GM18858 (cell line): ENCODE measurements around the gene CELF6.

Source experiments
- ATAC-seq: cut with Tn5 transposase; IDR thresholded peaks from one replicate; pipeline ENCODE4 v1.9.1; 2021; ENCODE audit not compliant: unreplicated experiment

CELF6 gene

DNA sequence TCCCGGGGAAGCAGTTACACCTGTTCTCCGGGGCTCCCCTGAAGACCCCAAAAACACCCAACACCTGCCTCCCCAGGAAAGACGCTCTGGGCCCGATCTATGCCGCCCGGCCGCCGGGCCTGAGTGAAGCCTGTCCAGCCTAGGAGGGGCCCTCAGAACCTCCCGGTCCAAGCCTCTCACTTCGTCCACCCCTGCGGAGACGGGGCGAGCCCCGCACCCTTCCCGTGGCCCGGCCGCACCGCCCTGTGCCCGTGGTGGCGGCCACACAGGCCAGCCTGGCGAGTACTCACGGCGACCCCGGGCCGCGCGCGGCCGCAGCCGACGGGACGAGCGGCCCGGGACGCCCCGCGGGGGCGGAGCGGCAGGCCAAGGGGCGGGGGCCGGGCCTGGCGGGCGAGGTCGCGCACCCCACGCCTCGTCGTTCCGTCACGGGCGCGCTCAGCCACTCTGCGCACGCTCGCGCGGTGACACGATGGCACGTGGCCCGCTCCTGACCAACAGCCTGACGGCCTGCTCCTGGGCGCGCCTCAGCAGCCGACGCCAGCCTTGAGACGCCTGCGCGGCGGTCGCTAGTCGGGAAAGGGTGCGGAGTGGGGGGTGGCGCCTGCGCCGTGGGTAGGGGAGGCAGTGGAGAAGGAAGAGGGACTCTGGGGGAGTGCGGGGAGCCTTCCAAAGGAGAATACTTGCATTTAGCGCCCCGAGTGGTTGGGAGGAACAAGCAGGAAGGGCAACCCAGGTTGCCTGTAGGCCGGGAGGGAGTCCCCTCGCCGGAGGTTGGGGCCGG lies 47.6 kb downstream of the CELF6 start, which contains the start of gene PARP6:
Gene PARP6 (minus strand): TSS at position 342 of the 784 bp plus-strand sequence. CDS start 5,077 bp downstream, outside the sequence.
- peak; percentile 87 for ATAC-seq

DNA sequence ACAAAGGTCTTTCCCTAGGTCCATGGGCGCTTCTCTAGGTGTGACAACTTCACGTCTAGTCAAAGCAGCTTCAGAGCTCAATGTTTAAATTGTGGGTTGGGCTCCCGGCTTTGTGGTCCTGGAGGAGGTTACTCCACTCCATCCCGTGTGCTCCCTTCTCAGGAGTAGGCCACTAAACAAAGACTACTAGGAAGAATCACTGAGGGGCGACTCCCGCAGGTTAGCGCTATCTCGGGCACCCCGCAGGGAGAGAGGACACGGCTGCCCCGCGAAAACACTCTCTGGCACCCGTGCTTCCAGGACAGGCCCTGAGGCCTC lies 48.1 kb downstream of the CELF6 start:
- ATAC-seq: peak; percentile 8

DNA sequence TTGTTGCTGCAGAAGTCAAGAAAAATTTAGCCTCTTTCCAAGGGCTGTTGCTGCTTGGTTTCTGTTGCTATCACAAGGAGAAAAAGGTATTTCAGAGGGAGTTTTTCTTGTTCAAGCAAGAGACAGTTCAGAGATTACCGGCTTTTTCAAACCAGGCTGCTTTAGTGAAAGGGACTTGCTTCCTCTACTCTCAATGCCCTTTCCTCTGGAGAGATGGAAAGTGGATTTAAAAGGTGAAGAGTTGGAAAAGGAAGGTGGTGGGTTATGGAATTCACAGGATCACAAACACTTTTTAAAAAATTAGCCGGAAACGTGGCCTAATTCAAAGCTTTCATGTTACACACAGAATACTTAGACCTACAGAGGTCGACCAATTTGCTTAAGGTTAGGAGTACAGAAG lies 48.7 kb downstream of the CELF6 start:
- ATAC-seq: no peak

DNA sequence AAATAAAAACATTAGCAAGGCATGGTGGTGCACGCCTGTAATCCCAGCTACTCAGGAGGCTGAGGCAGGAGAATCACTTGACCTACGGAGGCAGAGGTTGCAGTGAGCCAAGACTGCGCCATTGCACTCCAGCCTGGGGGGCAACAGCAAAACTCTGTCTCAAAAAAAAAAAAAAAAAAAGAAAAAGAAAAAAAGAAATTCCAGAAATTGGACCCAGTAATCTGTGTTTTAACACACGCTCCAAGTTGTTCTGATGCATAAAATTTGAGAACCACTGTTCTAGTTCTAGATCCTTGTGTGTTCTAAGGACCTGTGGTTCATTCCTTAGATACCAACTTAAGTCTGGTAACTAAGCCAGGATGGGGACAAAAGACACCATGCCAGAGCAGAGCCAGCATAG lies 50.2 kb downstream of the CELF6 start:
- no peak for ATAC-seq

DNA sequence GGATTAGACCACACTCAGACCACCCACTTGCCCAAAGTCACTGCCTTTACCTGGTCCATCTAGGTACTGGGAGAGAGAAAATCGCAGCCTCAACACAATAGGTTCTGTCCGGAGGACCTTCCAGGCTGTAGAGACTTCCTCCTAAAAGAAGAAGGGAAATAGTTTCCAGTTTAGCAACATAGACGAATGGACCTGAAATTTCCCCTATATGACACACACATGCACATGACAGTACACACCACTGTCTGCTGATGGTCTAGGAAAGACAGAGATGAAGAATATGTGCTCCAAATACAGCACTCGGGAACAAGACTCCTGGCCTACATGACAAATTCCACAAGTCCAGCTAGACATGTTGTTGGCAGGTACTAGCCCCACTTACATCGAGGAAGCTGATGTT lies 54.9 kb downstream of the CELF6 start:
- no peak for ATAC-seq

DNA sequence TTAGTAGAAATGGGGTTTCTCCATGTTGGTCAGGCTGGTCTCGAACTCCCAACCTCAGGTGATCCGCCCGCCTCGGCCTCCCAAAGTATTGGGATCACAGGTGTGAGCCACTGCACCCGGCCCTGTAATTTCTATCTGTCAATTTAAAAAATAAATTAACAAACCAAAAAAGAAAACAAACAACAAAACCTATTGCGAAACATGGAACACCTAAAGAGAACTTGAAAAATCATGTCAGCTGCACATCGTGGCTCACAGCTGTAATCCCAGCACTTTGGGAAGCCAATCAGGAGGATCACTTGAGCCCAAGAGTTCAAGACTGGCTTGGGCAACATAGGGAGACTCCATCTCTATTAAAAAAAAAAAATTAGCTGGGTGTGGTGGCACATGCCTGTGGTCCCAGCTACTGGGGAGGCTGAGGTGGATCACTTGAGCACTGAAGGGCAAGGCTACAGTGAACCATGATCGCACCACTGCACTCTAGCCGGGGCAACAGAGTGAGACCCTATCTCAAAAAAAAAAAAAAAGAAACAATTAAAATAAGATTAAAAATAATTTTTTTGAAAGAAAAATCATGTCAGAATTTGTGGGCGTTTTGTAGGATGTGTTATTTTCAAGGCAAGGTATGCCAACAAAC lies 67.2 kb downstream of the CELF6 start:
- ATAC-seq: no peak

DNA sequence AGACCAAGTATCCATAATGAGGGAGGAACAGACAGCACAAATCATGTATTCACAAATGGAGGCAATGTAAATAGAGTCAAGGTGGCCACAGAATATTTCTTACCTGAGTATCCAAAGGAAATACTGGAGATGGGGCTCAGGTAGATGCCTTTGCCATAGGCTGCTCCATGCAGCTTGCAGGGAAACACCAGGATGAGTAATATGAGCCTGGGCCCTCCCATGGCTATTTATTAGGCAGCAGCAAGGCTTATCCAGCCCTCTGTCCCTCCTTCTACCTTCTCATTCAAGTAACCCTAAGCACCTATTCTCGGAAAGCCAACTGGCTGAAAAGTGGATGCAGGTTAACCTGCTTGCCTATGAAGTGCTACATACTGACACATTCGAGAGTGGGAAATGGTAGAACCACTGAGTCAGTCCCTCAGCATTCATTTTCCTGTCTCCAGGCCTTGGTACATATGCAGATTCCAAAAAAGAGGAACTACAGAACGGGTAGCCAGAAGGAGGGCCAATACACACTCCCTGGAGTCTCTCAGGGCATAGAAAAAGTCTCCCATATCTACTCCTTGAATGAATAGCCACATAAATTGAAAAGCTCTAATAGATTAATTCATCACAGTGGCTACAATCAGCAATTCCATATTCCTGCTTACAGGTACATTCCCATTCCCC lies 70.7 kb downstream of the CELF6 start:
- ATAC-seq: no peak

DNA sequence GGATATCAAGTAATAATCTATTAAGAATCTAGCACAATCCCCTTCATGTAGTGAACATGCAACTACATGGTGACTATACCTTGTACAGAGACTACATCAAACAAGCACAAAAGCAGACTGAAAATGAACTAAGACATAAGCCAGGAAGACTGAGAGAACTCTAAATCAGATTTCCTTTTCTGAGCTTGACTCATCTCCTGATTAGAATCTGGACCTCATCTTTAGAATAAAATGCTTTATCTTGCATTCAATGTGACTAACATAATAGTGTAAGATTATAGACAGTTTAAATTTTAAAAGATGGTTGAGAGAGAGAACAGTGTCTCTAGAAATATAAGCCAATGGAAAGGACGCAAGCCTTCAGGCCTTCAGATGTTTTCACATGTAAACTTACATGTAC lies 71.4 kb downstream of the CELF6 start:
- no peak for ATAC-seq

DNA sequence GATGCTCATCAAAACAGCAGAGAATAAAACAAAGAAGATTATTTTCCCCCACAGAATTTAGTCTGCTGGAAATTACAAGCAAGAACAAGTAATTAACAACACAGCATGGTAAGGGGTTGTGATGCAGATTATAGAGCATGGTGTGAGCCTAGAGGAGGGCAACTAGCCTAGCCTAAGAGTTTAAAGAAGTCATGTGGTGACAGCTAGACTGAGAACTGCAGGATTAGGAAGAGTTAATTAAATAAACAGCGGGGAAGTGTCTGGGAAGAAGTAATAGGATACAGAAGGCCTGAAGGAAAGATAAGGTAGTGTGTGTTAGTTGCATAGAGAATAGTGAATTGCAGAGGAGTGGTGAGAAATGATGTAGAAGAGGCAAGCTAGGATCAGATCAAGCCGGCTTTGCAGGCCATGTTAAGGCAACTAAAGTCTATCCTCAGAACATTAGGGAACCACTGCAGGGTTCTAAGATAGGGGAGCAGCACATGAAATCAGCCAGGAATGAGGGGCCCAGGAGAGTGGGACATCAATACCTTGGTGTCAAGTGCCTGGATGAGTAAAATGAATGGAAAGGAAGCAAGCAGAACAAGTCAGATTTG lies 77.1 kb downstream of the CELF6 start:
- ATAC-seq: no peak

DNA sequence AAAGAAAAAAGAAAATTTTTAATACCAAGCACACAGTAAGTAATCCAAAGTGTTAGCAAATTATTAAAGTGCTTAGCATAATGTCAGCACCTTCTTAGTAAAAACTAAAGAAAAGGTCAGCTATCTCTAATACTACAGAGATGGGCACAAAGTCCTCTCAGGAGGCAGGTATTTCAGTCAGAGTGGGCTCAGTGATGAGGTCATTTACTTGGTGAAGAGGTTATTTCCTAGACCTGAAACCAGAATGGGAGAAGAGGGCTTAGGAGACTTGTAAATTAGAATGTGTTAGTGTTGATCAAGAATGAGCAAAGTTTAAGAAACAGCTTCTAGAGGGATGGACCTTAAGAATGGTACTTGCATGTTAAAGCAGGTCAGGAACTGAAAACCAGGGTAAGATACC lies 80.3 kb downstream of the CELF6 start:
- no peak for ATAC-seq

DNA sequence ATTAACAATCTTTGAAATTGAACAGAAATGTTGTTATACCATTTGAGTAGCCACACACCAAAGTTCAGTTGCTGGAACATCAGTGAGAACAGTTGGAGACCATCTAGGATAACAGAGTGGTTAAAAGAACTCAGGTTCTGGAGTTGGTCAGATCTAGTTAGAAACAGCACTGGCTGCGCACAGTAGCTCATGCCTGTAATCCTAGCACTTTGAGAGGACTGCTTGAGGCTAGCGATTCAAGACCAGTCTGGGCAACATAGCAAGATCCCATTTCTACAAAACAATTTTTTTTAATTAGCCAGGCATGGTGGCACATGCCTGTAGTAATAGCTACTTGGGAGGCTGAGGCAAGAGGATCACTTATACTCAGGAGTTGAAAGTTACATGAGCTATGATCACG lies 81.4 kb downstream of the CELF6 start:
- ATAC-seq: no peak

DNA sequence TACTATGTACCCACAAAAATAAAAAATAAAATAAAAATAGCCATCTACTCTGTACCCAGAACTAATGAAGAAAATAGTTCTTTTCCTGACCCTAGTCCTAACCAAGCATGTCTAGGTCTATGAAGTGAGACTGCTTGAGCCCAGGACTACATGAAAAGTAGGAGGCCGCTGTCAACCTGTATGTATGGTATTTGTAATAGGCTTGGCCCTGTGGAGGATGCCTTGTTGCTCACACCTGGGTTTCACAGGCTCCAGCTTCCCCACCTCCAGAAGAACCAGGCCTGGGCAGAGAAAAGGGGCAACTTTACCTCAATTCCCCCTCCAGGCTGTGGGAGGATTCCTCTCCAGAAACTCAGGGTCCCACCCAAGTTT lies 82.1 kb downstream of the CELF6 start:
- ATAC-seq: no peak

DNA sequence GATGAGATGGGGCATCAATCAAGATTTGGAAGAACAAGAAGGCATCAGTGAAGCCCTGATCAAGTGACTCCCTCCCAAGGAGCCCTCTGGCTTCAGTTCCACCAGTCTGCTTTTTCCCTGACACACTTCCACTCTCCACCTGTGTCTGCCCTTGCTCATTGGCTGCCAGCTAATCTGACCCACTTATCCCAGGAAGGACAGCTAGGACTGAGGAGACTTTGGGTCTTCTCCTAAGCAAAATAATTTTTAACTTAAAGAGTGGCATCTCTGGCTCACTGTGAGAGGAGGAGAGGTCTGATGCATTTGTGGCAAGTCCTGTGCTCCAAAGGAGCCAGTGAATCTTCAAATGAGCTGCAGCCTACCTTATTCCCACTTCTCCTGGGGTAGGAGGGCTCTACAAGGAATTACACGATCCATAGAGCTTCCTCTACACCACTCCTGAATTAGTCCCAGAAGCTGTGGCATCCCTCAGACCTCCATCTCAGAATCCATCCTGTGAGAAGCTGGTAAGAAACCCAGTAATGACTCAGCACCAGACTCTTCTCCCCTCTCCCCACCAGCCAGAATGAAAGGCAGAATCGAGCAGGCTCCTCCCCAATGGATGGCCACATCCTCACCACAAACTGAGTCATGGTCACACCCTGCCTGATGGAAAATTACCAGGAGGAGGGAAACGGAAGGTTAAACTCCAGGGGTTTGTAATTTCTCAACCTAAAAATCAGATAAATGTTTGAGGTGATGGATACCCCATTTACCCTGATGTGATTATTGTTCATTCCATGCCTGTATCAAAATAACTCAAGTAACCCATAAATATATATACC lies 82.7 kb downstream of the CELF6 start:
- no peak for ATAC-seq

DNA sequence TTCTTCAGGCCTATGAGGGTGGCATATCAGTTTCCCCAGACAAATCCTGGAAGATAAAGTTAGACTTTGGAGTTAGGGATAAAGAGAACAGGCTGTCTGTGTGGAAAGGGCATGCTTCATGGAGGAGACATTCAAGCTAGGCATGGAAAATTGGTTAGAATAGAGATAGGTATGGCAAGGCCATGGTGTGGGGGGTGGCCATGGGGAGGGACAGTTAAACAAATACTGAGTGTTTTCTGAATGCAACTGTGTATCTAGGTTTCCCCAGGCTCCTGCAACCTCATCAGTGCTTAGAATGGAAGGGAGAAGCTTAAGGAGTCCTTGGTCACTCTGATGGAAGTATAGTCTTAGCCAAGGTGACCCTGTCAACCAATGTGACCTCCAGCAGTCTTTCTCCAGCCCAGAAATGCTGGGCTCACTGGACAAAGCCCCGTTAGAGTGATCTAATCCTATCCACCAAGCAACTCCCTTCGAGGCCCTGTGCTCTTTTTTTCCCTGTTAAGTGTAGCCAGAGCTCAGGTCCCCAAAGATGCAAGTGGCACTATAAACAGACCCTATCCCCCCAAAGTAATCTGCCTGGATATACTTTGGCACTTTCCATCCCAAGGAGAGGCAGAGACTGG lies 83.5 kb downstream of the CELF6 start:
- ATAC-seq: no peak

DNA sequence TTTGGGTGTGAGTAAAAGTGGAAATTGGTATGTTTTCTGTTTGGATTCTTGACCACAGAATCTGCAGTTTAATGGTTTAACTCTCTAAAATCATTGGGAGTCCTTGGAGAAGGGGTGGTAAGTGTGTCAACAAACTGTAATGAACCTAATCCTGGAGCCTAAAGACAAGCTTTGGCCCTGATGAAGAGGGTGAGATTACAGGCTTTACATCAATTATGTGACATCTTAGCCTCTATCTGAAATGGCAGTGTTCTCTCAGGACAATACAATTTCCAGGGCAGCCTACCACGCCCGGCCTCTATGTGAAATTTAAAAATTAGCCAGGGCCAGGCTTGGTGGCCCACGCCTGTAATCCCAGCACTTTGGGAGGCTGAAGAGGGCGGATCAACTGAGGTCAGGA lies 84.7 kb downstream of the CELF6 start:
- ATAC-seq: no peak
